GM23248 (cell line): ENCODE measurements around the gene RNF144B. TPM values are rescaled to one million over a fixed set of nuclear protein-coding genes. Genes with fewer than 3 reads are reported as not detected.

Experiments
- DNase-seq: peaks from one replicate; pipeline ENCODE4 v3.0.0-alpha.2; 2015
- H2AFZ ChIP-seq: fragments of 200-600 bp; sonication (generic); 2 replicates; pipeline ENCODE4 v1.6.1; 2016; ENCODE audit warnings: antibody characterized with exemption
- H3F3A ChIP-seq: fragments of 200-600 bp; sonication (generic); 2 replicates; pipeline ENCODE4 v1.6.1; 2016; ENCODE audit warnings: mild to moderate bottlenecking, antibody characterized with exemption, mixed run types; ENCODE audit not compliant: insufficient read depth
- H3K27ac ChIP-seq: fragments of 200-600 bp; sonication (generic); 2 replicates; pipeline ENCODE4 v1.5.1; 2016; ENCODE audit warnings: mild to moderate bottlenecking
- H3K27me3 ChIP-seq: fragments of 200-600 bp; sonication (generic); replicated peaks from 2 replicates; pipeline ENCODE4 v1.6.1; 2016; ENCODE audit warnings: mild to moderate bottlenecking; ENCODE audit not compliant: insufficient read depth
- H3K36me3 ChIP-seq: fragments of 200-600 bp; sonication (generic); 2 replicates; pipeline ENCODE4 v1.6.1; 2016; ENCODE audit warnings: low read depth, mild to moderate bottlenecking
- H3K4me1 ChIP-seq: fragments of 200-600 bp; sonication (generic); 2 replicates; pipeline ENCODE4 v1.6.1; 2016; ENCODE audit warnings: mild to moderate bottlenecking; ENCODE audit not compliant: insufficient read depth
- H3K4me2 ChIP-seq: fragments of 200-600 bp; sonication (generic); one replicate; pipeline ENCODE4 v1.6.1; 2016; ENCODE audit warnings: mild to moderate bottlenecking; ENCODE audit not compliant: unreplicated experiment
- H3K4me3 ChIP-seq: fragments of 200-600 bp; sonication (generic); 2 replicates; pipeline ENCODE4 v1.5.1; 2016; ENCODE audit warnings: mild to moderate bottlenecking
- H3K79me2 ChIP-seq: fragments of 200-600 bp; sonication (generic); 2 replicates; pipeline ENCODE4 v1.6.1; 2016; ENCODE audit warnings: mild to moderate bottlenecking; ENCODE audit not compliant: insufficient read depth
- H3K9ac ChIP-seq: fragments of 200-600 bp; sonication (generic); 2 replicates; pipeline ENCODE4 v1.6.1; 2016; ENCODE audit warnings: mild to moderate bottlenecking
- H3K9me2 ChIP-seq: fragments of 200-600 bp; sonication (generic); 2 replicates; pipeline ENCODE4 v1.6.1; 2016; ENCODE audit warnings: mixed run types, mild to moderate bottlenecking, moderate library complexity; ENCODE audit not compliant: insufficient read depth
- H3K9me3 ChIP-seq: fragments of 200-600 bp; sonication (generic); one replicate; pipeline ENCODE4 v1.6.1; 2017; ENCODE audit warnings: low read depth
- H4K20me1 ChIP-seq: fragments of 200-600 bp; sonication (generic); 2 replicates; pipeline ENCODE4 v1.6.0; 2016; ENCODE audit not compliant: insufficient read depth
- EZH2 ChIP-seq: fragments of 200-600 bp; sonication (generic); IDR thresholded peaks from 2 replicates; pipeline ENCODE4 v1.6.1; 2018; ENCODE audit warnings: antibody characterized with exemption, mild to moderate bottlenecking; ENCODE audit not compliant: insufficient read depth, poor library complexity, severe bottlenecking
- EZH2phosphoT487 ChIP-seq: fragments of 200-600 bp; sonication (generic); IDR thresholded peaks from 2 replicates; pipeline ENCODE4 v1.6.1; 2018; ENCODE audit warnings: antibody characterized with exemption, moderate library complexity, mild to moderate bottlenecking, low read depth; ENCODE audit not compliant: insufficient read depth
- WGBS, 2 experiments: methylation state at CpG; one replicate each; pipeline ENCODE4 v1.1.6; 2015 to 2017; ENCODE audit warnings: low lambda C conversion rate in 2 of 2, low coverage in 1 of 2; ENCODE audit errors: missing lambda C conversion rate in 2 of 2; 5-methylcytosine and 5-hydroxymethylcytosine counted together
- in situ Hi-C: fragments of 300-500 bp; cut with MboI; formaldehyde crosslinking; loops from 2 replicates; pipeline ENCODE4 v1.15.0; 2020
- polyA plus RNA-seq: library from polyadenylated mRNA; unstranded; fragments of >200 nt; fragmentation: Nextera tagmentation; extraction: Ambion mirVana; gene quantifications from 2 replicates; pipeline ENCODE4 v1.2.1, GENCODE V29; 2016
- total RNA-seq: library from RNA; depleted of rRNA; stranded (reverse); fragments of >200 nt; shearing (Covaris generic); gene quantifications from 2 replicates; pipeline ENCODE4 v1.2.3, GENCODE V29; 2014

The RNF144B gene
- total and polyA plus RNA-seq, 2 experiments from 2014 or later: 2.6 to 3.5 TPM

- Histone ChIP-seq H3K79me2 (no peaks in the 10 kb centered on the region), H2AFZ (no peak overlapping the region), H3K4me3 (no peak overlapping the region), H4K20me1 (no peaks in the 10 kb centered on the region), H3K9me2 (no peaks in the 10 kb centered on the region), H3K4me1 (no peaks in the 10 kb centered on the region), H3K4me2 (no peak overlapping the region), H3K27ac (no peak overlapping the region), H3F3A (no peaks in the 10 kb centered on the region), H3K9ac (no peak overlapping the region), H3K9me3 (no peaks in the 10 kb centered on the region), H3K36me3 (no peaks in the 10 kb centered on the region), H3K27me3 (no peaks in the 10 kb centered on the region)
- in situ Hi-C loops: no loop called here
- TF ChIP-seq EZH2 (no peak), EZH2phosphoT487 (no peak)
- WGBS, 2 experiments: 82 to 84% methylated on average over 15 of the region's 15 CpGs
- DNase-seq: no peak
Observed at GRCh38 chr6:18471232-18471964, 84.2 kb downstream of the RNF144B start.

- DNase-seq: no peak
- no peak overlapping the region for H2AFZ ChIP-seq
- no peaks in the 10 kb centered on the region for H4K20me1 ChIP-seq
- H3K9me2 ChIP-seq: no peaks in the 10 kb centered on the region
- in situ Hi-C loops: no loop called here
- no peak overlapping the region for H3K9ac ChIP-seq
- peaks cover 11% of the 10 kb centered on the region; the same call in 1 of the 2 replicates for H3F3A ChIP-seq
- no peak overlapping the region for H3K4me3 ChIP-seq
- no peaks in the 10 kb centered on the region for H3K9me3 ChIP-seq
- WGBS, 2 experiments: 51 to 63% methylated on average over 2 of the region's 2 CpGs
- H3K36me3 ChIP-seq: no peaks in the 10 kb centered on the region
- no peak for TF ChIP-seq EZH2
- TF ChIP-seq EZH2phosphoT487: no peak
- no peak overlapping the region for H3K4me2 ChIP-seq
- no peak overlapping the region for H3K27ac ChIP-seq
- H3K79me2 ChIP-seq: no peaks in the 10 kb centered on the region
- peaks cover 10% of the 10 kb centered on the region for H3K4me1 ChIP-seq
- H3K27me3 ChIP-seq: no peaks in the 10 kb centered on the region
Observed at GRCh38 chr6:18472941-18473340, 85.8 kb downstream of the RNF144B start.

- no peaks in the 10 kb centered on the region for H3K9me2 ChIP-seq
- no peak overlapping the region for H2AFZ ChIP-seq
- H3K4me3 ChIP-seq: no peak overlapping the region
- H3K4me2 ChIP-seq: no peak overlapping the region
- H3K9me3 ChIP-seq: no peaks in the 10 kb centered on the region
- peaks cover 12% of the 10 kb centered on the region for H3K4me1 ChIP-seq
- WGBS, 2 experiments: 86 to 97% methylated on average over 2 of the region's 2 CpGs
- H3K36me3 ChIP-seq: no peaks in the 10 kb centered on the region
- DNase-seq: no peak
- H3K79me2 ChIP-seq: no peaks in the 10 kb centered on the region
- no peak overlapping the region for H3K27ac ChIP-seq
- H3K27me3 ChIP-seq: no peaks in the 10 kb centered on the region
- TF ChIP-seq EZH2 (no peak), EZH2phosphoT487 (no peak)
- H4K20me1 ChIP-seq: no peaks in the 10 kb centered on the region
- H3K9ac ChIP-seq: no peak overlapping the region
- in situ Hi-C loops: no loop called here
- peaks cover 12% of the 10 kb centered on the region; the same call in 1 of the 2 replicates for H3F3A ChIP-seq
Observed at GRCh38 chr6:18473755-18474154, 86.6 kb downstream of the RNF144B start.

- TF ChIP-seq EZH2phosphoT487: no peak
- no peak for TF ChIP-seq EZH2
- peak overlapping the region; percentile 35 for H3K4me3 ChIP-seq
- H3K79me2 ChIP-seq: no peaks in the 10 kb centered on the region
- WGBS, 2 experiments: 3 to 4% methylated on average over 2 of the region's 2 CpGs
- DNase-seq: peak; percentile 75
- H3K4me2 ChIP-seq: peak overlapping the region; percentile 81
- H3K9me3 ChIP-seq: no peaks in the 10 kb centered on the region
- H3K27me3 ChIP-seq: no peaks in the 10 kb centered on the region
- H3K4me1 ChIP-seq: peaks cover 12% of the 10 kb centered on the region
- in situ Hi-C loops: no loop called here
- peak overlapping the region; percentile 79 for H2AFZ ChIP-seq
- H3K9me2 ChIP-seq: no peaks in the 10 kb centered on the region
- H3K36me3 ChIP-seq: no peaks in the 10 kb centered on the region
- H4K20me1 ChIP-seq: no peaks in the 10 kb centered on the region
- H3K9ac ChIP-seq: peak overlapping the region; percentile 46
- H3K27ac ChIP-seq: peak overlapping the region; percentile 62
- H3F3A ChIP-seq: peaks cover 12% of the 10 kb centered on the region; the same call in 1 of the 2 replicates
Observed at GRCh38 chr6:18477301-18477941, 90.3 kb downstream of the RNF144B start.
